22Rv1 (cell line): ENCODE results near the gene GPR52.

Experiments
- CTCF ChIP-seq: fragments of 450-650 bp; IDR thresholded peaks from 2 replicates; pipeline ENCODE4 v1.5.1; 2017; ENCODE audit warnings: mild to moderate bottlenecking
- ZFX ChIP-seq: fragments of 450-650 bp; IDR thresholded peaks from 2 replicates; pipeline ENCODE4 v1.6.1; 2017; ENCODE audit warnings: antibody characterized with exemption, borderline replicate concordance

- TF ChIP-seq CTCF (no peak), ZFX (no peak)
Measured at GRCh38 chr1:174445351-174445750, 2.4 kb upstream of the GPR52 start.
